Fibroblast of lung (primary cell): ENCODE measurements around the gene EFHD1. TPM values are rescaled to one million over a fixed set of nuclear protein-coding genes. Genes with fewer than 3 reads are reported as not detected.

Experiments
- DNase-seq, 2 donors: peaks; one replicate each; pipeline versions ENCODE4 v3.0.0 to v3.0.0-alpha.2; 2010; ENCODE audit warnings: low read depth in 2 of 2
- H2AFZ ChIP-seq: 2 replicates; pipeline ENCODE4 v1.5.1; 2012; ENCODE audit warnings: low read length, control low read depth, inconsistent platforms
- H3K27ac ChIP-seq: 2 replicates; pipeline ENCODE4 v1.5.1; 2011; ENCODE audit warnings: low read length, control low read depth; ENCODE audit not compliant: insufficient read depth
- H3K27me3 ChIP-seq: 2 replicates; pipeline ENCODE4 v1.5.1; 2011; ENCODE audit warnings: mild to moderate bottlenecking, low read length; ENCODE audit not compliant: control insufficient read depth, insufficient read depth
- H3K36me3 ChIP-seq: 2 replicates; pipeline ENCODE4 v1.5.1; 2011; ENCODE audit warnings: low read length; ENCODE audit not compliant: control insufficient read depth, insufficient read depth
- H3K4me1 ChIP-seq: 2 replicates; pipeline ENCODE4 v1.5.1; 2011; ENCODE audit warnings: low read length; ENCODE audit not compliant: control insufficient read depth, insufficient read depth; ENCODE audit errors: extremely low read depth
- H3K4me2 ChIP-seq: 2 replicates; pipeline ENCODE4 v1.5.1; 2011; ENCODE audit warnings: low read length, control low read depth; ENCODE audit not compliant: insufficient read depth; ENCODE audit errors: extremely low read depth
- H3K4me3 ChIP-seq, 4 experiments: fragments of 200-600 bp in 1 of 4; sonication (generic) in 1 of 4; replicated peaks in 1 of 4; 2 replicates each; pipeline ENCODE4 v1.5.1; 2011 to 2016; ENCODE audit warnings: low read length in 4 of 4, low read depth in 3 of 4, mild to moderate bottlenecking in 3 of 4, control low read depth in 2 of 4, inconsistent platforms in 1 of 4, mixed read lengths in 1 of 4; ENCODE audit not compliant: insufficient read depth in 1 of 4; ENCODE audit errors: control extremely low read depth in 1 of 4
- H3K79me2 ChIP-seq: 2 replicates; pipeline ENCODE4 v1.5.1; 2012; ENCODE audit warnings: mild to moderate bottlenecking, low read length, inconsistent platforms; ENCODE audit not compliant: control insufficient read depth, insufficient read depth
- H3K9ac ChIP-seq: 2 replicates; pipeline ENCODE4 v1.5.1; 2011; ENCODE audit warnings: mild to moderate bottlenecking, low read length, control low read depth; ENCODE audit not compliant: insufficient read depth
- H3K9me3 ChIP-seq: 2 replicates; pipeline ENCODE4 v1.5.1; 2012; ENCODE audit warnings: low read depth, low read length; ENCODE audit not compliant: control insufficient read depth, insufficient read depth
- H4K20me1 ChIP-seq: 2 replicates; pipeline ENCODE4 v1.5.1; 2011; ENCODE audit warnings: low read length; ENCODE audit not compliant: control insufficient read depth, insufficient read depth; ENCODE audit errors: extremely low read depth
- CTCF ChIP-seq, 2 donors: IDR thresholded peaks in 1 of 2; conservative IDR thresholded peaks in 1 of 2; 1 replicate in 1 of 2; 2 replicates in 1 of 2; pipeline ENCODE4 v1.5.1; 2011 to 2012; ENCODE audit warnings: low read length in 2 of 2, control low read depth in 1 of 2, inconsistent platforms in 1 of 2, low read depth in 1 of 2, mild to moderate bottlenecking in 1 of 2
- EZH2 ChIP-seq: IDR thresholded peaks from 2 replicates; pipeline ENCODE4 v1.5.1; 2012; ENCODE audit warnings: low read length, control low read depth, mild to moderate bottlenecking; ENCODE audit errors: missing control alignments
- polyA plus RNA-seq, 2 donors: library from polyadenylated mRNA; depleted of rRNA in 1 of 2; stranded (reverse) in 1 of 2; unstranded in 1 of 2; fragments of >200 nt; gene quantifications; 2 replicates each; pipeline ENCODE4 v1.2.1, GENCODE V29; 2011 to 2012; ENCODE audit warnings: missing spikeins in 1 of 2
- total RNA-seq: library from RNA; depleted of rRNA; stranded (reverse); fragments of >200 nt; gene quantifications from 2 replicates; pipeline ENCODE4 v1.2.1, GENCODE V29; 2014

The EFHD1 gene
- total and polyA plus RNA-seq, 2 donors (not counting 1 experiment from before 2014, with no cell fraction given), result 0.83 TPM; not detected in 1

- H3K27me3 ChIP-seq, result no peaks in the 10 kb centered on the region
- no peak overlapping the region for H3K27ac ChIP-seq
- DNase-seq, result peak; percentile 15 to 51
- no peak overlapping the region for H2AFZ ChIP-seq
- no peak overlapping the region for H3K4me3 ChIP-seq
- H3K79me2 ChIP-seq, result peaks cover 16% of the 10 kb centered on the region
- TF ChIP-seq EZH2 (no peak), CTCF (conservative IDR thresholded peaks at IDR 0.05 in 1 of 2, IDR thresholded peaks at IDR 0.05 in 1 of 2; ENCODE audit: low read depth in 1 of 2, low read length in 2 of 2) (no peak)
- H4K20me1 ChIP-seq, result no peaks in the 10 kb centered on the region
- no peaks in the 10 kb centered on the region for H3K9me3 ChIP-seq
- H3K4me2 ChIP-seq, result no peak overlapping the region
- H3K36me3 ChIP-seq, result no peaks in the 10 kb centered on the region
- no peaks in the 10 kb centered on the region for H3K4me1 ChIP-seq
- no peak overlapping the region for H3K9ac ChIP-seq
These were observed 98.1 kb downstream of the EFHD1 start for GRCh38 chr2:232731470-232731869.

Other genes starting within 250 kb of the EFHD1 start
- not detected in 2 replicates for gene ALPG, start 226.8 kb upstream of the EFHD1 start, total RNA-seq
- gene ALPG, start 226.8 kb upstream of the EFHD1 start, polyA plus RNA-seq, result not detected in 2 replicates
- gene ALPI, start 177.5 kb upstream of the EFHD1 start, total RNA-seq, result not detected in 2 replicates
- gene ALPI, start 177.5 kb upstream of the EFHD1 start, polyA plus RNA-seq, result not detected in 2 replicates
- gene ECEL1, start 145.8 kb upstream of the EFHD1 start, total RNA-seq, result not detected in 2 replicates
- gene ECEL1, start 145.8 kb upstream of the EFHD1 start, polyA plus RNA-seq, result not detected in 2 replicates
- gene PRSS56, start 113.2 kb upstream of the EFHD1 start, total RNA-seq, result not detected in 2 replicates
- gene PRSS56, start 113.2 kb upstream of the EFHD1 start, polyA plus RNA-seq, result not detected in 2 replicates
- not detected in 2 replicates for gene CHRND, start 107.4 kb upstream of the EFHD1 start, total RNA-seq
- gene CHRND, start 107.4 kb upstream of the EFHD1 start, polyA plus RNA-seq, result not detected in 2 replicates
- not detected in 2 replicates for gene CHRNG, start 93.9 kb upstream of the EFHD1 start, total RNA-seq
- gene CHRNG, start 93.9 kb upstream of the EFHD1 start, polyA plus RNA-seq, result not detected in 2 replicates
- 2.1 and 4.0 TPM in 2 replicates for gene TIGD1, start 83.0 kb upstream of the EFHD1 start, total RNA-seq
- gene TIGD1, start 83.0 kb upstream of the EFHD1 start, polyA plus RNA-seq, result 2.5 and 3.0 TPM in 2 replicates
- 94.5 and 101 TPM in 2 replicates for gene EIF4E2, start 82.9 kb upstream of the EFHD1 start, total RNA-seq
- gene EIF4E2, start 82.9 kb upstream of the EFHD1 start, polyA plus RNA-seq, result 75.3 and 77.6 TPM in 2 replicates
- gene GIGYF2, start 63.7 kb downstream of the EFHD1 start, total RNA-seq, result 46.2 and 64.7 TPM in 2 replicates
- gene GIGYF2, start 63.7 kb downstream of the EFHD1 start, polyA plus RNA-seq, result 31.1 and 33.6 TPM in 2 replicates
- not detected in 2 replicates for gene KCNJ13, start 143.0 kb downstream of the EFHD1 start, total RNA-seq
- gene KCNJ13, start 143.0 kb downstream of the EFHD1 start, polyA plus RNA-seq, result not detected in 2 replicates
- gene SNORC, start 236.7 kb downstream of the EFHD1 start, total RNA-seq, result 0.77 and 0.83 TPM in 2 replicates
- 0.08 and 0.14 TPM in 2 replicates for gene SNORC, start 236.7 kb downstream of the EFHD1 start, polyA plus RNA-seq